ENCODE results near the gene IL2RG.

The IL2RG gene

GRCh38 chrX:71131510-71131909, 20.1 kb upstream of the IL2RG start:
- H3K4me3 ChIP-seq (ENCODE audit: low read depth, low read length), result no peak overlapping the region
- no peak for DNase-seq (ENCODE audit: low read depth)
- in situ Hi-C loops (cut with HindIII; ENCODE audit: low sequenced_read_pairs), result no loop called here
- TF ChIP-seq CTCF (IDR thresholded peaks at IDR 0.05; ENCODE audit: low read depth, low read length, missing control alignments), result no peak

- peak; percentile 74 for TF ChIP-seq CTCF (IDR thresholded peaks at IDR 0.05; ENCODE audit: low read depth, low read length, missing control alignments)
- no peak overlapping the region for H3K4me3 ChIP-seq (ENCODE audit: low read depth, low read length)
- in situ Hi-C loops (cut with HindIII; ENCODE audit: low sequenced_read_pairs), result no loop called here
- peak; percentile 15 for DNase-seq (ENCODE audit: low read depth)
Observed at GRCh38 chrX:71128915-71129765, 17.8 kb upstream of the IL2RG start.

GRCh38 chrX:71128166-71128833, 16.9 kb upstream of the IL2RG start:
- H3K4me3 ChIP-seq (ENCODE audit: low read depth, low read length), result no peak overlapping the region
- no peak for DNase-seq (ENCODE audit: low read depth)
- TF ChIP-seq CTCF (IDR thresholded peaks at IDR 0.05; ENCODE audit: low read depth, low read length, missing control alignments), result no peak
- in situ Hi-C loops (cut with HindIII; ENCODE audit: low sequenced_read_pairs), result no loop called here

- in situ Hi-C loops (cut with HindIII; ENCODE audit: low sequenced_read_pairs), result no loop called here
- no peak for DNase-seq (ENCODE audit: low read depth)
- no peak for TF ChIP-seq CTCF (IDR thresholded peaks at IDR 0.05; ENCODE audit: low read depth, low read length, missing control alignments)
- peak overlapping the region; percentile 60 for H3K4me3 ChIP-seq (ENCODE audit: low read depth, low read length)
Observed at GRCh38 chrX:71118985-71119535, 7.7 kb upstream of the IL2RG start.

- TF ChIP-seq CTCF (IDR thresholded peaks at IDR 0.05; ENCODE audit: low read depth, low read length, missing control alignments), result no peak
- peak within 1 kb of the TSS; percentile 60 for H3K4me3 ChIP-seq (ENCODE audit: low read depth, low read length)
- in situ Hi-C loops (cut with HindIII; ENCODE audit: low sequenced_read_pairs), result no loop called here
- DNase-seq (ENCODE audit: low read depth), result peak; percentile 61
Observed at GRCh38 chrX:71118032-71118984, 6.9 kb upstream of the IL2RG start, which contains the start of gene MED12. Gene MED12, plus strand, starts transcription at chrX:71118596. Its CDS starts 159 bp downstream, at chrX:71118755.

- TF ChIP-seq CTCF (IDR thresholded peaks at IDR 0.05; ENCODE audit: low read depth, low read length, missing control alignments), result no peak
- in situ Hi-C loops (cut with HindIII; ENCODE audit: low sequenced_read_pairs), result no loop called here
- no peak overlapping the region for H3K4me3 ChIP-seq (ENCODE audit: low read depth, low read length)
- DNase-seq (ENCODE audit: low read depth), result no peak
Observed at GRCh38 chrX:71117358-71117757, 6.0 kb upstream of the IL2RG start.

Data from astrocyte of the cerebellum (primary cell).